ENCODE results near the gene PLA2G4B.

Gene PLA2G4B

DNA sequence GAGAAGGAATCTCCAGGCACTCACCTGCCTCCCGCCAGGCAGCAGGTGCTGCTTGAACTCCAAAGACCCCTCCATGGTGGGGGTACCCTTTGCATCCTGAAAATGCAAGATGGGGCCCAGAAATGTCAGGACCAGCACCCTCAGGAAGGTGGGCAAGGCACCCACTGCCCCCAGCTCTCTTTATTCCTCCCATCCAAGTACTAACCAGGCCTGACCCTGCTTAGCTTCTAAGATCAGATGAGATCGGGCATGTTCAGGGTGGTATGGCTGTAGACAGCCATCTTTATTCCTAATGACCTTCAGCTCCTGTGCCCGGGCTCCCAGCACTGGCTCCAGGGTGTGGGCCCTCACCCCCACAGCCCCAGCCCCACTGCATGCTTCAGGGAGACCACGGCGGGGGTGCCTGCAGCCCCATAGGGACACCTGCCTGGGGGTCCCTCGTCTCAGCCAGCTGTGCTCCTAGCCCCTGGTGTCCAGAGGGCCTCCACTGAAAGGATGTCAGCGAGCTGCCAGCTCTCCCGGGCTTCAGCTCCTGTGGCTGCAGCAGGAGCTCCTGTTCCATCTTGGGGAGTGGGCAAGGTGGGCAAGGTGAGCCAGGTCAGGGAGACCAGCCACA, 13.2 kb downstream of the PLA2G4B start:
- no peak overlapping the region for H2AFZ ChIP-seq (ENCODE audit: low read depth, low read length)
- H3K9me3 ChIP-seq (ENCODE audit: insufficient read depth, low read length): no peaks in the 10 kb centered on the region
- H3K9ac ChIP-seq (ENCODE audit: low read length): no peak overlapping the region
- no peaks in the 10 kb centered on the region for H3K4me1 ChIP-seq (ENCODE audit: low read length)
- H3K4me3 ChIP-seq (ENCODE audit: low read length): no peak overlapping the region
- H3K27me3 ChIP-seq (ENCODE audit: low read depth, low read length): no peaks in the 10 kb centered on the region
- no peak for TF ChIP-seq EZH2phosphoT487 (IDR thresholded peaks at IDR 0.05; ENCODE audit: low read depth)
- TF ChIP-seq, protein P1, sequence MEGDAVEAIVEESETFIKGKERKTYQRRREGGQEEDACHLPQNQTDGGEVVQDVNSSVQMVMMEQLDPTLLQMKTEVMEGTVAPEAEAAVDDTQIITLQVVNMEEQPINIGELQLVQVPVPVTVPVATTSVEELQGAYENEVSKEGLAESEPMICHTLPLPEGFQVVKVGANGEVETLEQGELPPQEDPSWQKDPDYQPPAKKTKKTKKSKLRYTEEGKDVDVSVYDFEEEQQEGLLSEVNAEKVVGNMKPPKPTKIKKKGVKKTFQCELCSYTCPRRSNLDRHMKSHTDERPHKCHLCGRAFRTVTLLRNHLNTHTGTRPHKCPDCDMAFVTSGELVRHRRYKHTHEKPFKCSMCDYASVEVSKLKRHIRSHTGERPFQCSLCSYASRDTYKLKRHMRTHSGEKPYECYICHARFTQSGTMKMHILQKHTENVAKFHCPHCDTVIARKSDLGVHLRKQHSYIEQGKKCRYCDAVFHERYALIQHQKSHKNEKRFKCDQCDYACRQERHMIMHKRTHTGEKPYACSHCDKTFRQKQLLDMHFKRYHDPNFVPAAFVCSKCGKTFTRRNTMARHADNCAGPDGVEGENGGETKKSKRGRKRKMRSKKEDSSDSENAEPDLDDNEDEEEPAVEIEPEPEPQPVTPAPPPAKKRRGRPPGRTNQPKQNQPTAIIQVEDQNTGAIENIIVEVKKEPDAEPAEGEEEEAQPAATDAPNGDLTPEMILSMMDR (IDR thresholded peaks at IDR 0.05; ENCODE audit: low read depth, low read length): no peak
- H3K4me2 ChIP-seq (ENCODE audit: low read length): no peak overlapping the region
- no peak overlapping the region for H3K27ac ChIP-seq (ENCODE audit: low read length)
- H4K20me1 ChIP-seq (ENCODE audit: insufficient read depth, low read length): no peaks in the 10 kb centered on the region
- no peaks in the 10 kb centered on the region for H3K79me2 ChIP-seq (ENCODE audit: low read length)
- H3K36me3 ChIP-seq (replicated peaks; ENCODE audit: low read depth, low read length): no peaks in the 10 kb centered on the region

DNA sequence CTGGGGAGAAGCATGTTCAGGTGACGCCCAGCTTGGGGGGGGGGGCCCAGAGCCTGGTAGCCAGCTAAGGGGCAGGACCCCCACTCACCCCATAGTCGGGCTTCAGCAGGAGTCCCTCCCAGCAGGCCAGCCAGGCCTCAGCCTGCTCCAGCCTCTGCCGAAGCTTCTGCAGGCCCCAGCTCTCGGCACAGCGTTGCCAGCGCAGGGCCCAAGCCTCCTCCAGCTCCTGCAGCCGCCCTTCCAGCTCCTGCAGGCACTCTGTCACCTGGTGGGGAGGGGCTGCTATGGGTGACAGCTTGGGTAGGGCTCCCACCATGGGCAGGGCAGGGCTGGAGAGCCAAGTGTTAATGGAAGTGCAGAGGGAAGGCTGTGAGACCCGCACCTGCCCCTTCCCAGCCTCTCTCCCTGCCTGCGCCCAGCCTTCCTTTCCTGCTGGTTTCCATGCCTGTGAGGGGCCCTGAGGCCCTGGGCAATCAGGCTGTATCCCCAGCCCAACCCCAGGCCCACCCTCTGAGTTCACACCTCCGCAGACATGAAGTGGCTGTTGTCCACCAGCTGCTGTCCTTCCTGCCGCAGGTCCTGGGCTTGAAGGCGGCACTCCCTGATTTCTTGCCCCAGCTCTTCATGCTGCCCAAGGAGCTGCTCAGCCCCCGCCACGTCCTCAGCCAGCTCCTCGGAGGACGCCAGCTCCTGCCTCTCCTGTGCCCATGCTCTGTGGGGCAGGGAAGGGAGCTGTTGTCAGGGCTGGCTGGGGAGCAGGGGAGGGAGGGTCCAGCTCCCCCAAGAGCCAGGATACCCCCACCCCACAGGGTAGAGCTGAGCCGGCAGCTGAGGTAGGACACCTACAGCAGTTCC, 14.3 kb downstream of the PLA2G4B start:
- Histone ChIP-seq H3K9ac (ENCODE audit: low read length) (no peak overlapping the region), H3K27ac (ENCODE audit: low read length) (no peak overlapping the region), H3K79me2 (ENCODE audit: low read length) (no peaks in the 10 kb centered on the region), H3K4me1 (ENCODE audit: low read length) (no peaks in the 10 kb centered on the region), H3K27me3 (ENCODE audit: low read depth, low read length) (no peaks in the 10 kb centered on the region), H3K4me2 (ENCODE audit: low read length) (no peak overlapping the region), H2AFZ (ENCODE audit: low read depth, low read length) (no peak overlapping the region), H3K36me3 (replicated peaks; ENCODE audit: low read depth, low read length) (no peaks in the 10 kb centered on the region), H3K9me3 (ENCODE audit: insufficient read depth, low read length) (no peaks in the 10 kb centered on the region), H3K4me3 (ENCODE audit: low read length) (no peak overlapping the region), H4K20me1 (ENCODE audit: insufficient read depth, low read length) (no peaks in the 10 kb centered on the region)
- TF ChIP-seq, protein P1 (IDR thresholded peaks at IDR 0.05; ENCODE audit: low read depth, low read length): no peak
- no peak for TF ChIP-seq EZH2phosphoT487 (IDR thresholded peaks at IDR 0.05; ENCODE audit: low read depth)

DNA sequence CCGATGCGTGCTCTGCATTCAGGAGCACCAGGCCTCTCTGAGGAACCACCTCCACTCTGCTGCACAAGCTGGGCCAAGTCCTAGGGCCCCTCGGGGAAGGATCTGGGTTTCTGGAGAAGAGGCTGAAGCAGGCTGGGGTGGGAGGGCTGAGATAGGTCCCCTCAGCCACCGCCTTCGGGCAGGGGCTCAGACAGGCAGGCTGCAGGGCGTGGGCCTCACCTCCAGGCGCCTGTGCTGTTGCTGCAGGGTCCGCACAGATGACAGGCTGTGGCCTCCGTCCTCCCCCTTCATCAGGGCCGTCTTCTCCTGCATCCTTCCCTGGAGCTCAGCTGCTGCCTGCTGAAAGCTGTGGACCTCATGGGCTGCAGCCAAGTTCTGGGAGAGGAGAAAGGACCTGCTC, 15.2 kb downstream of the PLA2G4B start:
- H4K20me1 ChIP-seq (ENCODE audit: insufficient read depth, low read length): no peaks in the 10 kb centered on the region
- no peak overlapping the region for H3K4me3 ChIP-seq (ENCODE audit: low read length)
- H3K4me2 ChIP-seq (ENCODE audit: low read length): no peak overlapping the region
- H2AFZ ChIP-seq (ENCODE audit: low read depth, low read length): no peak overlapping the region
- no peak overlapping the region for H3K27ac ChIP-seq (ENCODE audit: low read length)
- no peaks in the 10 kb centered on the region for H3K9me3 ChIP-seq (ENCODE audit: insufficient read depth, low read length)
- TF ChIP-seq, protein P1 (IDR thresholded peaks at IDR 0.05; ENCODE audit: low read depth, low read length): no peak
- TF ChIP-seq EZH2phosphoT487 (IDR thresholded peaks at IDR 0.05; ENCODE audit: low read depth): no peak
- H3K36me3 ChIP-seq (replicated peaks; ENCODE audit: low read depth, low read length): no peaks in the 10 kb centered on the region
- H3K9ac ChIP-seq (ENCODE audit: low read length): no peak overlapping the region
- no peaks in the 10 kb centered on the region for H3K27me3 ChIP-seq (ENCODE audit: low read depth, low read length)
- no peaks in the 10 kb centered on the region for H3K79me2 ChIP-seq (ENCODE audit: low read length)
- no peaks in the 10 kb centered on the region for H3K4me1 ChIP-seq (ENCODE audit: low read length)

DNA sequence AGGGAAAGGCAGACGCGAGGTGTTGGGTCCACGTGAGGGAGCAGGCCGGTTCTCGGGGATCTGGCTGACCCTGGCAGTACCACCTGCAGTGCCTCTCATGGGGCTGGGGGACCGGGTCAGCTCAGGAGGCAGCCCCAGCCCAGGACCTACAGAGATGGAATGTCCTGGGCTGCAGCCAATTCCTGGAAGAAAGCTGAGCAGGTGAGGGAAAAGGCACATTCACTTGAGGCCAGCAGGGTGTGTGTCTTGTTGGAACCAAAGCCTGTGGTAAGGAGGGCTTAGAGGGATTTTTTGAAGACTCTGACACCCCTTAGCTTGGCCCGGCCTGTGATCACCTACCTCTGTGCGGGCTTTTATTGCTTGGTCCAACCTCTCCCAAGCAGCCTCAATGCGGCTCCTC, 15.8 kb downstream of the PLA2G4B start:
- Histone ChIP-seq H3K27me3 (ENCODE audit: low read depth, low read length) (no peaks in the 10 kb centered on the region), H2AFZ (ENCODE audit: low read depth, low read length) (no peak overlapping the region), H3K27ac (ENCODE audit: low read length) (no peak overlapping the region), H3K79me2 (ENCODE audit: low read length) (no peaks in the 10 kb centered on the region), H3K4me2 (ENCODE audit: low read length) (no peak overlapping the region), H3K36me3 (replicated peaks; ENCODE audit: low read depth, low read length) (no peaks in the 10 kb centered on the region), H3K9ac (ENCODE audit: low read length) (no peak overlapping the region), H3K9me3 (ENCODE audit: insufficient read depth, low read length) (no peaks in the 10 kb centered on the region), H3K4me1 (ENCODE audit: low read length) (no peaks in the 10 kb centered on the region), H4K20me1 (ENCODE audit: insufficient read depth, low read length) (no peaks in the 10 kb centered on the region), H3K4me3 (ENCODE audit: low read length) (no peak overlapping the region)
- TF ChIP-seq, protein P1 (IDR thresholded peaks at IDR 0.05; ENCODE audit: low read depth, low read length): no peak
- TF ChIP-seq EZH2phosphoT487 (IDR thresholded peaks at IDR 0.05; ENCODE audit: low read depth): no peak
